PFSK-1 (cell line): Measurements from ENCODE around the gene IFNG-AS1.

Source experiments
- POLR2AphosphoS5 ChIP-seq: IDR thresholded peaks from 2 replicates; pipeline ENCODE4 v1.6.1; 2012; ENCODE audit warnings: low read depth, mild to moderate bottlenecking, control low read depth, low read length, moderate library complexity
- REST ChIP-seq, 2 experiments: IDR thresholded peaks; 2 replicates each; pipeline versions ENCODE4 v1.6.1 to v1.8.0; 2011 to 2012; ENCODE audit warnings: low read depth in 2 of 2, low read length in 2 of 2, control low read depth in 1 of 2, inconsistent platforms in 1 of 2, mild to moderate bottlenecking in 1 of 2, moderate library complexity in 1 of 2; ENCODE audit not compliant: insufficient read depth in 1 of 2
- TAF1 ChIP-seq: IDR thresholded peaks from 2 replicates; pipeline ENCODE4 v1.6.1; 2012; ENCODE audit warnings: low read length, control low read depth, borderline replicate concordance; ENCODE audit not compliant: insufficient read depth

- TF ChIP-seq POLR2AphosphoS5, result no peak
- no peak for TF ChIP-seq REST (IDR thresholded peaks at IDR 0.05; ENCODE audit: insufficient read depth in 1 of 2, low read depth in 2 of 2, low read length in 2 of 2)
- no peak for TF ChIP-seq TAF1
Observed at GRCh38 chr12:68038650-68039049, 49.4 kb downstream of the IFNG-AS1 start.
